H7 (cell line): Measurements from ENCODE around the gene PPP3CB. TPM values are rescaled to one million over a fixed set of nuclear protein-coding genes. Genes with fewer than 3 reads are reported as not detected.
"Not testable (repeated sequence)": the region's sequence is repeated elsewhere in the genome, so short reads cannot be mapped to it uniquely, and the experiment has no call there.

Experiments used
- DNase-seq: peaks from one replicate; pipeline ENCODE4 v3.0.0; 2012
- H3K27me3 ChIP-seq: 2 replicates; pipeline ENCODE4 v1.6.0; 2011; ENCODE audit warnings: mild to moderate bottlenecking, low read length; ENCODE audit not compliant: control insufficient read depth, insufficient read depth
- H3K36me3 ChIP-seq: replicated peaks from 2 replicates; pipeline ENCODE4 v1.5.1; 2011; ENCODE audit warnings: low read length; ENCODE audit not compliant: control insufficient read depth, insufficient read depth
- H3K4me3 ChIP-seq: 2 replicates; pipeline ENCODE4 v1.5.1; 2011; ENCODE audit warnings: low read depth, mild to moderate bottlenecking, control low read depth, low read length, moderate library complexity; ENCODE audit not compliant: insufficient read depth
- total RNA-seq: library from RNA; depleted of rRNA; stranded (reverse); fragments of >200 nt; shearing (Covaris generic); gene quantifications from 2 replicates; pipeline ENCODE4 v1.2.3, GENCODE V29; 2014

The PPP3CB gene
- total RNA-seq, 1 experiment from 2014 or later, result 11.7 TPM

- no peaks in the 10 kb centered on the region for H3K36me3 ChIP-seq
- DNase-seq, result peak; percentile 30
- peak overlapping the region; percentile 85 for H3K4me3 ChIP-seq
- H3K27me3 ChIP-seq, result no peaks in the 10 kb centered on the region; the same call in 1 of the 2 replicates
These were observed 81.4 kb downstream of the PPP3CB start for GRCh38 chr10:73414230-73414945.

DNA sequence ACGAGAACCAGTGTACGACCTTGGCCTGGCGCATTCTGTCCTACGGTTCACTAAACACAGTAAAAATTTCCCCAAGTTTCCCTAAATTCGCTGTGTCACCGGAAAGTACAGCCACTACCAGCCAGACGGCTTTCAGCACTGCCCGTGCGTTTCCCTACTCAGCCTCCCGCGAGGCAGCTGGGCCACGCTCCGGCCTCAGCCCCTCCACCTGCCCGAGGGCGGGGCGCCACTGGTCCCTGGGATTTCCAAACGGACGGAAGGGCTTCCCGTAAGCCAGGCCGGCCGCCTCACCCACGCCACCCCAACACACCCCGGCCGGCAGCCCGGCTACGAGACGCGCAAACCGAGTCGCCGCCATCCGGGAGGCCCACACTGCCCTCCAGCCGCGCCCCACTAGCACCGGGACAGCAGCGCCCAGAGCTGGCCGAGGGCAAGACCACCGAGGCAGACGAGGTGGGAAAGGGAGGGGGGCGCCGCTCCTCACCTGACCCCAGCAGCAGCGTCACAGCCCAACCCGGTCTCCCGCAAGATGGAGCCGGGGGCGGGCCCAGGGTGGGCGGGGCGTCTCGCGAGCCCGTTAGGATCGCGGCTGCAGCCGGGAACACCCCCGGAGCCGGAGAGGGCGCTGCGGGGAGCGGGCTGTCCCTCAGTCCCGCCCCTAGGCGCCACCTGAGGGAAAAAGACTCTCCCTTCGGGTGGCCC lies 82.1 kb downstream of the PPP3CB start, which contains the start of gene ANXA7:
Gene ANXA7, minus strand, starts transcription at position 531 of the 702 bp plus-strand sequence. CDS start 13,202 bp downstream, outside the sequence.
- no peaks in the 10 kb centered on the region; the same call in 1 of the 2 replicates for H3K27me3 ChIP-seq
- peak; percentile 99 for DNase-seq

DNA sequence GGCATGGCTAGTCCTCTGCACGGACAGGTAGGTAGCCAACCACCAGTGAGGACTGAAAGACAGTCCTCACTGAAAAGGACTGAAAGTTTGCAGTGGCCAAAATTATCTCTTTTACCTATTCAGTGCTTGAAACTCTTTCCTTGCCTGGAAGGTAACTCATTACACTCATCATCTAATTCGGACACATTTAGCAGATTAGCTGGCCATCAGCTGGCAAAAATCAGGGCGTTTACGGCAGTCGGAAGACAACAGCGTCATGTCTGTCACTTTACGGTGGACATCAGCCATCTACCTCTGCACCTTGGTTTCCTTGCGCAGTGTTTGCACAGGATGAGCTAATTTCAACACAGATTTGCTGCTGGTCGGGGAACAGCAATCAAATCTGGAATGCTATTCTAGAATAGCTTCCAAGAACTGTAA lies 82.7 kb downstream of the PPP3CB start:
- Histone ChIP-seq H3K27me3 (no peaks in the 10 kb centered on the region; the same call in 1 of the 2 replicates), H3K4me3 (peak overlapping the region; percentile 85), H3K36me3 (no peaks in the 10 kb centered on the region)
- DNase-seq, result peak; percentile 42

More for the DNA sequence above, 82.1 kb downstream of the PPP3CB start, which contains the start of gene ANXA7:
- H3K36me3 ChIP-seq, result no peaks in the 10 kb centered on the region
- H3K4me3 ChIP-seq, result peak within 1 kb of the TSS; percentile 85

DNA sequence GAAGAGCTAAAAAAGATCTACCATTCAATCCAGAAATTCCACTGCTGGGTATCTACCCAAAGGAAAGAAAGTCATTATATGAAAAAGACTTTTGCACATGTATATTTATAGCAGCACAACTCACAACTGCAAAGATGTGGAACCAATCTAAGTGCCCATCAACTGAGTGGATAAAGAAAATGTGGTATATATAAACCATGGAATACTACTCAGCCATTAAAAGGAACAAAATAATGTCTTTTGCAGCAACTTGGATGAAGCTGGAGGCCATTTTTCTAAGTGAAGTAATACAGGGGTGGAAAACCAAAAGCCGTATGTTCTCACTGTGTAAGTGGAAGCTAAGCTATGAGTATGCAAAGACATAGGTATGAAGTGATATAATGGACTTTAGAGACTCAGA lies 84.9 kb downstream of the PPP3CB start:
- no peaks in the 10 kb centered on the region; the same call in 1 of the 2 replicates for H3K27me3 ChIP-seq
- H3K36me3 ChIP-seq, result no peaks in the 10 kb centered on the region
- no peak overlapping the region for H3K4me3 ChIP-seq
- no peak for DNase-seq

DNA sequence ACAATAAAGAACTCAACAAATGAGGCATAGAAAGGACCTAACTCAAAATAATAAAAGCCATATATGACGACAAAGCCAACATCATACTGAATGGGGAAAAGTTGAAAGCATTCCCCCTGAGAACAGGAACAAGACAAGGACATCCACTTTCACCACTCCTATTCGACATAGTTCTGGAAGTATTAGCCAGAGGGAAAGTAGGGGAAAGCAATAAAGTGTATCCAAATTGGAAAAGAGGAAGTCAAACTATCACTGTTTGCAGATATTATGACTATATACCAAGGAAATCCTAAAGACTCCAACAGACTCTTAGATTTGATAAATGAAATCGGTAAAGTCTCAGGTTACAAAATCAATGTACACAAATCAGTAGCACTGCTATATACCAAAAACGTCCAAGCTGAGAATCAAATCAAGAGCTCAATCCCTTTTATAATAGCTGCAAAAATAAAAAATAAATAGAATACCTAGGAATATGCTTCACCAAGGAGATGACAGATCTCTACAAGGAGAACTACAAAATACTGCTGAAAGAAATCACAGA lies 86.8 kb downstream of the PPP3CB start:
- Histone ChIP-seq H3K36me3 (no peaks in the 10 kb centered on the region), H3K4me3 (no peak overlapping the region), H3K27me3 (no peaks in the 10 kb centered on the region)
- no peak for DNase-seq

DNA sequence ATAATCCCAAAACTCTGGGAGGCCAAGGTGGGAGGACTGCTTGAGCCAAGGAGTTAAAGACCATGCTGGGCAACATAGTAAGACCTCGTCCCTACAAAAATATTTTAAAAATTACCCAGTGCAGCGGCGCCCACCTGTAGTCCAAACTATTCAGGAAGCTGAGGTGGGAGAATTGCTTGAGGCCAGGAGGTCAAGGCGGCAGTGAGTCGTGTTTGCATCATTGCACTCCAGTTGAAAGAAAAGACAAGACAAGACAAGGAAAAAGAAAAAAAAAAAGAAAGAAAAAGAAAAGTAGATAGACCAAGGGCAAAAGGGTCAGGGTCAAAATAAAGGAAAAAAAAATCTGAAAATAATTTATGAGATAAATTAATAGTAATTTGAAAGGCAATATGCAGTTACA lies 87.8 kb downstream of the PPP3CB start:
- Histone ChIP-seq H3K36me3 (no peaks in the 10 kb centered on the region), H3K4me3 (no peak overlapping the region), H3K27me3 (no peaks in the 10 kb centered on the region)
- DNase-seq, result no peak

GRCh38 chr10:73407495-73407894 lies 88.3 kb downstream of the PPP3CB start:
- Histone ChIP-seq H3K4me3 (no peak overlapping the region), H3K27me3 (no peaks in the 10 kb centered on the region), H3K36me3 (no peaks in the 10 kb centered on the region)
- DNase-seq, result no peak

DNA sequence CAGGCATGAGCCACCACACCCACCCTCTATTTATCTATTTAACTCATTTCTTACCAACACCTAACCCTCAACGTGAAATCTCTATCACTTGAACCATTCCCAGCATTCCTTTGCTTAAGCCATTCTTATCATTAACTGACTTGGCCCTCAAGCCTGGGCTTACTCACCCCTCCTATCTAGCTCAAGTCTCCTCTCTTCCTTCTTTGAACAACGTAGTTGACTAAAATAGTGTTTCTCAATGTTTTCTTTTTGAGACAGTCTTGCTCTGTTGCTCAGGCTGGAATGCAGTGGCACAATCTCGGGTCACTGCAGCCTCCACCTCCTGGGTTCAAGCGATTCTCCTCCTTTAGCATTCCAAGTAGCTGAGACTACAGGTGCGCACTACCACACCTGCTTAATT lies 89.0 kb downstream of the PPP3CB start:
- Histone ChIP-seq H3K4me3 (no peak overlapping the region), H3K36me3 (no peaks in the 10 kb centered on the region), H3K27me3 (no peaks in the 10 kb centered on the region)
- DNase-seq, result no peak

- DNase-seq, result no peak
These were observed 90.3 kb downstream of the PPP3CB start for GRCh38 chr10:73405556-73405955.

DNA sequence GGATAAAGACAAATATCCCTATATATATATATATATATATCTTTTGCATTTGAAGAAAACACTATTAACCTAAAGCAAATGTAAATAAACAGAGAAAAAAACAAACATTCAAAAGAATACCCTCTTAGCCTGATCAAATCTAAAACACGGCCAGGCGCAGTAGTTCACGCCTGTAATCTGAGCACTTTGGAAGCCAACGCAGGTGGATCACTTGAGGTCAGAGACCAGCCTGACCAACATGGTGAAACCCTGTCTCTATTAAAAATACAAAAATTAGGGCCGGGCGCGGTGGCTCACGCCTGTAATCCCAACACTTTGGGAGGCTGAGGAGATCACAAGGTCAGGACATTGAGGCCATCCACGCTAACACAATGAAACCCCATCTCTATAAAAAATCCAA lies 91.1 kb downstream of the PPP3CB start:
- Histone ChIP-seq H3K36me3 (no peaks in the 10 kb centered on the region), H3K27me3 (no peaks in the 10 kb centered on the region), H3K4me3 (no peak overlapping the region)
- DNase-seq, result no peak

More at GRCh38 chr10:73405556-73405955, 90.3 kb downstream of the PPP3CB start:
- Histone ChIP-seq H3K27me3 (no peaks in the 10 kb centered on the region), H3K4me3 (no peak overlapping the region), H3K36me3 (no peaks in the 10 kb centered on the region)

DNA sequence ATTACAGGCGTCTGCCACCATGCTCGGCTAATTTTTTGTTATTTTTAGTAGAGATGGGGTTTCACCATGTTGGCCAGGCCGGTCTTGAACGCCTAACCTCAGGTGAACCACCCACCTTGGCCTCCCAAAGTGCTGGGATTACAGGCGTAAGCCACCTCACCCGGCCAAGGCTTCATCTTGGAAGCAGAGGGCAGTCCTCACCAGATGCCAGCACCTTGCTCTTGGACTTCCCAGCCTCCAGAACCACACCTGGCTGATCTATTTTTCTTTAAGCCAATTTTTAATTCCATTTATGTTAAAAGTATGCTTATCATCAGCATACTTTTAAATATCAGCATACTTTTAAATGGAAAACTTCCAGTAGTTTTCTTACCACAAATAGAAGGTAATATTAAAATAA lies 94.2 kb downstream of the PPP3CB start:
- DNase-seq, result no peak
- H3K27me3 ChIP-seq, result no peaks in the 10 kb centered on the region
- H3K4me3 ChIP-seq, result no peak overlapping the region
- H3K36me3 ChIP-seq, result peaks cover 3% of the 10 kb centered on the region

DNA sequence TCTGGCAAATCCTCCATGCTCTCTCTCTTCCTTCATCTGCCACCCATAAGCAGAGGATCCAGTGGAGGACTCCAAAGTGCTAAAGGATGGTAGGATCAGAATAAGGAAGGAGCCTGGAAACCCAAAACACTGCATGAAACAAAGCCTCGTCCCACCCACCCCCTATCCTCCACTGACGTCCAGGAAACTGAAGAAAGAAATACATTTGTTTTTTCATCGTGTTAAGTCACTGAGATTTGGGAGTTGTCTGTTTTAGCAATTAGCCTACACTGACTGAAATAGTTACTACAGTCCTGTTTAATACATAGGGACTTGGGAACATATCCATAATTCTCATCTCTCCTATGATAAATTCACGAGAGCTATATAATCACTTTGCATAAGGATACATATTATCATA lies 96.8 kb downstream of the PPP3CB start:
- Histone ChIP-seq H3K4me3 (no peak overlapping the region), H3K27me3 (no peaks in the 10 kb centered on the region), H3K36me3 (peaks cover 8% of the 10 kb centered on the region)
- no peak for DNase-seq

DNA sequence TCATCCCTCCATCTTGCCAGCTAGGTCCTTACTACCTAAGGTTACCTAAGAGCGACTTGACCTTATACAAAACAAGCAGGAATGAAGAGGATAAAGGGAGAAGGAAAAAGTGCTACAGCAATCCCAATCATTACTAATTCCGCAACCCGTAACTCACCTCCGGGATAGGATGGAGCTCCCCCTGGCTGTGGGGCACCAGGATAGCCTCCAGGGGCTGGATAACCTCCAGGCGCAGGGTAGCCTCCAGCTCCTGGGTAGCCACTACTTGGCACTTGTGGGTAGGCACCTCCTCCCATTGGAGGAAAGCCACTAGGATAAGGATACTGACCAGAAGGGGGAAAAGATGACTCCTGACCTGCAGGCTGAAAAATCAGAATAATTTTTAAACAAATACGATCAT lies 97.8 kb downstream of the PPP3CB start:
- Histone ChIP-seq H3K4me3 (no peak overlapping the region), H3K27me3 (no peaks in the 10 kb centered on the region), H3K36me3 (peaks cover 8% of the 10 kb centered on the region)
- DNase-seq, result peak; percentile 49

DNA sequence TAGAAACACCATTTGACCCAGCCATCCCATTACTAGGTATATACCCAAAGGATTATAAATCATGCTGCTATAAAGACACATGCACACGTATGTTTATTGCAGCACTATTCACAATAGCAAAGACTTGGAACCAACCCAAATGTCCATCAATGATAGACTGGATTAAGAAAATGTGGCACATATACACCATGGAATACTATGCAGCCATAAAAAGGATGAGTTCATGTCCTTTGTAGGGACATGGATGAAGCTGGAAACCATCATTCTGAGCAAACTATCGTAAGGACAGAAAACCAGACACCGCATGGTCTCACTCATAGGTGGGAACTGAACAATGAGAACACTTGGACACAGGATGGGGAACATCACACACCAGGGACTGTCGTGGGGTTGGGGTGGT lies 101.5 kb downstream of the PPP3CB start:
- not testable (repeated sequence) for DNase-seq, H3K36me3 ChIP-seq

GRCh38 chr10:73388228-73388627 lies 107.6 kb downstream of the PPP3CB start:
- DNase-seq, result no peak
- Histone ChIP-seq H3K27me3 (no peaks in the 10 kb centered on the region), H3K36me3 (peaks cover 10% of the 10 kb centered on the region), H3K4me3 (no peak overlapping the region)

More for the DNA sequence above, 101.5 kb downstream of the PPP3CB start:
- H3K4me3 ChIP-seq, H3K27me3 ChIP-seq: not testable (repeated sequence)
